ENCODE measurements around the gene PTPN13. TPM values are rescaled to one million over a fixed set of nuclear protein-coding genes. Genes with fewer than 3 reads are reported as not detected.

PTPN13 gene
- total RNA-seq = 1 to 10 TPM; 4.3 to 4.8 TPM
- long read RNA-seq = 0 reads

DNA sequence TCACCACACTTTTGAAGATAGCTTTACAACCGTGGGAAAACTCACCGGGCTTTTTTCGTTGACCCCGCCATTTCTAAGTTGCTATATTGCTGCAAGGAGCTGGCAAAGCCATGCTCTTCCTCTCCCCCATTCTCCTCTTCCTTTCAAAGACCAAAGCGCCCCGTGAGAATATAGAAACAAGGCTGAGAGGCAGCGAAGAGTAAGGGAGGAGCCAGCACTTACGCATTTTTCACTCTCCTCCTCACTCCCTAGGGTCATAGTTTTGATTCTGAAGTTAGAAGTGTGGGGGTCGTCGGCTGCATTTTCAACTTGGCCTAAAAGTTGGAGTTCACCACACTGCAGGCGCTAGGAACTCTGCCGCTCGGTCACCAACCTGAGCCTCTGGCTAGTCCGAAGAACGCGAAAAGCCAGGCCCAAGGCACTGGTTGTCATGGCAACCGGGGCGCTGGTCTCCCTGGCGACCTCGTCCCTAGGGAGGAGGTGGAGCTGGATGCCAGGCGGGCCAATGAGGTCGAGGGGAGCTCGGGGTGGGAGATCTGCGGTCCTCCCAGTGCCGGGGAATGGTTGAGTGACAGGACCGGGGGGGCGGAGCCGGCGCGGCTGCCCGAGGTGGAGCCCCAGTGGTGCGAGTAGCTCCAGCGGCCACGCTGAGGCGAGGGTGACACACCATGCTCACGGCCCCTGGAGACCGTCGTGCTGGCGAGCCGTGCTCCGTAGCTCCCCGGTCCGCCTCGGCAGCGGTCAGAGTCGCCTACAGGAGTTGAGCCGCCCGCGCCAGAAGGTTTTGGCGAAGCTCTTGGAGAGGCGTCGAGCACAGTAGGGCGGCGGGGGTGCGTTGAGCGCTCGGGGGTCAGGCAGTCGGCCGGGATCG lies at the start of gene PTPN13:
PTPN13 (plus strand) TSS at position 628 of the 871 bp plus-strand sequence. CDS start 40,942 bp downstream, outside the sequence.
- DNase-seq (peak; percentile 92 to 96), ATAC-seq (peak; percentile 98)
- intact Hi-C loops (cut with DNase I, micrococcal nuclease) = no loop called here

DNA sequence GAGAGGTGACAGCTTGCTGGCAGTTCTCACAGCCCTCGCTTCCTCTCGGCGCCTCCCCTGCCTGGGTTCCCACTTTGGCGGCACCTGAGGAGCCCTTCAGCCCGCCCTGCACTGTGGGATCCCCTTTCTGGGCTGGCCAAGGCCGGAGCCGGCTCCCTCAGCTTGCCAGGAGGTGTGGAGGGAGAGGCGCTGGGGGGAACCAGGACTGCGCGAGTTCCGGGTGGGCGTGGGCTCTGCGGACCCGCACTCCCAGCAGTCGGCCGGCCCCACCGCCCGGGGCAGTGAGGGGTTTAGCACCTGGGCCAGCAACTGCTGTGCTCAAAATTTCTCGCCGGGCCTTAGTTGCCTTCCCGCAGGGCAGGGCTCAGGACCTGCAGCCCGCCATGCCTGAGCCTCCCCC lies 47.0 kb upstream of the PTPN13 start:
- intact Hi-C loops (cut with DNase I, micrococcal nuclease) = no loop called here
- DNase-seq (no peak), ATAC-seq (no peak)

GRCh38 chr4:86549163-86549788 lies 44.8 kb upstream of the PTPN13 start:
- ATAC-seq = no peak
- intact Hi-C loops (cut with DNase I, micrococcal nuclease) = no loop called here
- DNase-seq = no peak

- ATAC-seq = no peak
- intact Hi-C loops (cut with DNase I, micrococcal nuclease) = no loop called here
Observed at GRCh38 chr4:86551387-86551786, 42.7 kb upstream of the PTPN13 start.

GRCh38 chr4:86554646-86555045 lies 39.5 kb upstream of the PTPN13 start:
- intact Hi-C loops (cut with DNase I, micrococcal nuclease) = no loop called here
- DNase-seq (no peak), ATAC-seq (no peak)

More at GRCh38 chr4:86551387-86551786, 42.7 kb upstream of the PTPN13 start:
- no peak for DNase-seq

DNA sequence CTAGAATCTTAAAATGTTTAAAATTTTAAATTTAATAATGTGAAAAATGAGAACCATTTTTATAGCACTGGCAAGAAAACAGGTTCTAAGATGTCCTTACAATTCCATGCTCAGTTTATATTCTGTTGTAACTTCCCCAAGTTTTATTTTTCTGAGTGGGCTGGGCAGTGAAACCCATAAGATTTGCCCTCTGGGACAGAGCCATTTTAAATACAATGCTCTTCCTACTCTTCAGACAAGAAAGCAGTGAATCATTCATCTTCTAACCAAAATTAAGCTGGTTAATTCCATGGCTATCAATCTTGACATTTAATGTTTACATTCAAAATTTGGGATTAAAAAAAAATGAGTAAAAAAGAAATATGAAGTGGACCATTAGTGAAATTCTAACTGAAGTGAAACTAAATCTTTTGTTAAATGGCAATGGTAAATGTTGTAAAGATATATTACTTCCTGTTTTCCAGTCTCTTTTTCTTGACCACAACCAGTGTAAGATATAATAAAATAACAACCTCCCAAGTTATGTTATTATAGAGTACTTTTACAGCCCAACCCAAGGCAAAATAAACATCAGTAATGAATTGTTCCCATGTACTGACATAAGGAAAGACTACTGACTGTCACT lies 37.2 kb upstream of the PTPN13 start:
- ATAC-seq = peak; percentile 97
- DNase-seq = no peak
- intact Hi-C loops (cut with DNase I, micrococcal nuclease) = no loop called here

DNA sequence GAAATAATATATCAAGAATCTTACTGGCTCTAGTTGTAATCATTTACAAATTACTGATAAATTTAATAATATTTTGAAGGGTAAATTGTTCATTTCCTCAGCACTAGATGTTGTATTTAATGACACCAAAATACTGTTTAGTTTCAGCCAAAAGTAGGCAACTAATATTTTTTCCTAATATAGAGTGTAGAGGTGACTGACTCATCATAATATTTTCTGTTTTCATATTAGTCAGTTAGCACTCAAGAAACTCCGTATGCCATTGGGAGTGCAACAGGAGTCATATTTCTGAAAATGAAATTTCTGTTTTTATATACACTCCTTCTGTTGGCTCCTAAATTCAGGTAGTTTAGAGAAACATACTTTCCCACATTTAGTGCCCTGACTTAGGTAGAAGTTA lies 36.6 kb upstream of the PTPN13 start:
- no peak for DNase-seq
- ATAC-seq = no peak
- intact Hi-C loops (cut with DNase I, micrococcal nuclease) = no loop called here

DNA sequence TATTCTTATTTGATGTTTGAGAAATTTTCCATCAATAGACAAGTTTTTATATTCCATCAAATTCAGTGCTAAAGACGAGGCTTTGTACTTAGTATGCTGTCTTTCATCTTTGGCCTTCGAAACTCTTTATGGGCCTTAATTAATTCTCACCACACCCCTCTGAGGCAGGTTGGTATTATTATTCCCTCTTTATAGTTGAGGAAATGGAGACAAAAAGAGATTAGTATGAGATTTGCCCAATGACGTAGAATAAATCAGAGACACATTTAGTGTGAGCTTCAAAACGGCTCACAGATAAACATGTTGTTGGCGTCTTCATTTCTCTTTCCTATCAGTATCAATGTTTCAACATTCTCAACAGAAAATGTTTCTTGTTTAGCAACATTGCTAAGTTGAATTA lies 35.9 kb upstream of the PTPN13 start:
- ATAC-seq (no peak), DNase-seq (no peak)
- intact Hi-C loops (cut with DNase I, micrococcal nuclease) = no loop called here

- no peak for DNase-seq
- intact Hi-C loops (cut with DNase I, micrococcal nuclease) = no loop called here
- no peak for ATAC-seq
Observed at GRCh38 chr4:86558797-86559196, 35.3 kb upstream of the PTPN13 start.

GRCh38 chr4:86560447-86560846 lies 33.7 kb upstream of the PTPN13 start:
- DNase-seq (no peak), ATAC-seq (no peak)
- intact Hi-C loops (cut with DNase I, micrococcal nuclease) = no loop called here

DNA sequence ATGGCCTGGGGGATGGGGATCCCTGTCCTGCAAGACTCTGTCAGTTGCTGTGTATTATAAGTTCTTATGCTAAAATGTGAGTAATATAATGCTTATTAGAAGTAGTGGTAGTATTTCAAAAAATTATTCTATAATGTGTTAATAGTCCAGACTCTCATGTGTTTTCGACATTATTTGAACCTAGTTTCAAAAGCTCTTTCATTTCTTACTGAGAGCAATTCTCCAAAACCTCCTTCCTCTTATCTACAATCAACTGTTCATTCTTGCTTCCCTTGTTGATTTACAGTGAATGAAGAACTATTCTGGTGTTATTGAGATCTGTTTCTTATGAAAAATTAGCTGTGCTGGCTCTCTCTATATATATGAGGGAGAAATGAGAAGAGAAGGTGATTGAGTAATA lies 32.9 kb upstream of the PTPN13 start:
- ATAC-seq (no peak), DNase-seq (no peak)

GRCh38 chr4:86563416-86563815 lies 30.7 kb upstream of the PTPN13 start:
- DNase-seq (no peak), ATAC-seq (no peak)
- intact Hi-C loops (cut with DNase I, micrococcal nuclease) = no loop called here

More for the DNA sequence above, 32.9 kb upstream of the PTPN13 start:
- intact Hi-C loops (cut with DNase I, micrococcal nuclease) = no loop called here

DNA sequence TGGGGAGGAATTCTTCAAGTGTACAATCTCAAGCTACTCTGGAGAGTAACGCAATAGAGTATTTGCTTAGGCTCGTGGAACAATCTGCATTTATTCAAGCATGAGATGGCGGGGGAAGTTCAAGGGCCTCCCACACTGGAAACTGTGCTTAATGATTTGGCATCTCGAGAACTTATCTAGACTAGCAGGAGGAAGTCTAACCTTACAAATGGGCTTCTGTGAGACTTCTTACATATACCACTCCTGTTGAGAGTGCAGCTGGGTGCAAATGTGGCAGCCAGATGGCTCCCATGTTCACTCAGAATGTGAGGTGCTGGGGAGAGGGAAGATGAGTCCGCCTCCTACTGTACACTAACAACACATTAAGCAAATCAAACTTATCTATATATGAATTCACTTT lies 29.3 kb upstream of the PTPN13 start:
- intact Hi-C loops (cut with DNase I, micrococcal nuclease) = no loop called here
- ATAC-seq = no peak
- DNase-seq = no peak

DNA sequence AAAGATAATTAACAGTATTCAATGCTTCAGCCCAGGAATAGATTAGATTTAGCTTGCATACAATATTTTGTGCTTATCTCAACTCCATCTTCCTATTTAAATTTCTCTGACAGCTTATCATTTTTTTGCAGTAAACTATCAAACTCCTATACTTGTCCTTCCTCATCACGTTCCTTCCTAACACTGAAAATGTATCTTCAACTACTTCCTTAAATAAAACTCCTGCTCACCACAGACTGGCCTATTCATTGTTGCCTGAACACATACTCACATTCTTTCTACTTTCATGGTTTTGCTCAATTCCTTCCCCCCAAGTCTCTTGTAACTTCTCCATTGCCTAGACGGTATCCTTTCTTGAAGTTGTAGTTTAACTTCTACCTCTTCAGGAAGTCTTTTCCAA lies 28.5 kb upstream of the PTPN13 start:
- ATAC-seq (no peak), DNase-seq (no peak)
- intact Hi-C loops (cut with DNase I, micrococcal nuclease) = no loop called here

- intact Hi-C loops (cut with DNase I, micrococcal nuclease) = no loop called here
- ATAC-seq (no peak), DNase-seq (no peak)
Observed at GRCh38 chr4:86569103-86569870, 24.8 kb upstream of the PTPN13 start.

DNA sequence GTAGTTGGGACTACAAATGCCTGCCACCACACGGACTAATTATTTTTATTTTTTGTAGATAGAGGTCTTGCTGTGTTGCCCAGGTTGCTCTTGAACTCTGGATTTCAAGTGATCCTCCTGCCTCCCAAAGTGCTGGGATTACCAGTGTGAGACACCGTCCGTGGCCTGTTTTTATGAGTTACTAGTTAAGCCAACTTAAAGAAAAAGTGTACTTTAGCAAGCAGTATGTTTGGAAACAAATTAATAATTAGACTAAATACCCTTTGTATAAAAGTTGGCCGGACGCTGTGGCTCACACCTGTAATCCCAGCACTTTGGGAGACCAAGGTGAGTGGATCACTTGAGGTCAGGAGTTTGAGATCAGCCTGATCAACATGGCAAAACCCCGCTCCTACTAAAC lies 14.2 kb upstream of the PTPN13 start:
- DNase-seq (no peak), ATAC-seq (no peak)
- intact Hi-C loops (cut with DNase I, micrococcal nuclease) = no loop called here

DNA sequence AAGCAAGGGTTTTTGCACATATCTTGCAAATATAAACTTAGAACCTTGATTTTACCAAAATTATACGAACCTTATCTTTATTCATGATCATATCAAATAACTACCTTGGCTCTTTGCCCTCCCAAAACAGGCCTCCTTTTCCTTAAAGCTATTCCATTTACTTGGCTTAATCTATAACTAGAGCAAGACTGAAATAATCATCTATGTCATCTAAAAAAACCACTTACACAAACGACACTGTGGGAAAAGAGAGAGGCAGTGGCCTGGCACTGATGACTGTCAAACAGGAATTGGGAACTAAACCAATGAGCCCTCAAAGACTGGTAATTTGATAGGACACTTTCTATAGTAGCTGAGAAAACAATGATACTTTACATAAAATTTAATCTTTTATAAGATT lies 11.7 kb upstream of the PTPN13 start:
- ATAC-seq (peak; percentile 75), DNase-seq (no peak)
- intact Hi-C loops (cut with DNase I, micrococcal nuclease) = no loop called here

DNA sequence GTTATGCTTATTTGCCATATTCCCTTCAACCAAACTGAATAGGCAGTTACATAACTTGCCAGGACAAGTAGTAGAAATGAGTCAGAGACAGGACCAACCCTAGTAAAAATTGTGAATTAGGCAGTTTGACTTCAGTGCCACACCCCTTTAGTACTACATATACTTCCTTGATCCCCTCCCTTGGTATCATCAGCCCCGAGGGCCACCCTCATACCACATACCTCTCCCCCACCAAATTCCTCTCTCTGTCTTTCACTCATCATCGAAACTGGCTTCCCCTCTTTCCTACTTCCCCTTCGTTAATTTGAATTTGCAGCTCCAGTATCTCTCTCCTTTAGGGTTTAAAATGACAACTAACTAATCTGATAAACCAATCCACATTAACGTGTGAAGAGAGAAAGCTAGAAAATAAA lies 7.9 kb upstream of the PTPN13 start:
- intact Hi-C loops (cut with DNase I, micrococcal nuclease) = no loop called here
- ATAC-seq = peak; percentile 43
- no peak for DNase-seq

DNA sequence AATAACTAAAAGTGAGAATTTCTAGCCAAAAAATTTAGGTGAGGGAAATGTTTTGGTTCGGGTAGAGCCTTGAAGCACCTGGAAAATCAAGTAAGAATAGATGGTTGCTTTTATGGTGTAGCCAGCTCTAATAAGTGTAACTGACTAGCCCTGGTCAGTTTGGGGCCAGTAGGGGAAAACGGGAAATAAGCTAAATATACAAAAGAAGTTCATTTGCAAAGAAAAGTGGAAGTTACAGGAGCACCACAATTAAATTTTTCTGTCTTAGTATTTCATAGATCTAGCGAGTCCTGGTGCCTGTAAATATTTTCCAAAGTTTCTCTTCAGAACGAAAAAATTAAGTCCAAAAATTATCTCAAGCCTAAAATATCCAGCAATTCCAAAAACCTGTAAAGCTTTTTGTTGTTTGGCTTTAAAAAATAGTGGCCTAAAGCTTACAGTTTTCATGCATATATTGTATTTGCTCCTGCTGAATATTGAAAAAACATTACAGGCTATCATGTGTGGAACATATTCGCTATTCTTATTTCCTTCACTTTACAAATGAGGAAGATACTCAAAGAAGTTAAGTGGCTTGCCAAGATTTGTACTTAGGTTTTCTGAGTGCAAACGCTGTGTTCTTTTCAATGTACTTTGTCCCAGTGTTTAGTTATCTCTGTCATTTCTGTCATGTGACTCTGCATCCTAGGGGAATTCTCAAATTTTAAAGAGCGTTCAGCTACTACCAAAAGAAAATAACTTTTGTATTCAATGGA lies 7.3 kb upstream of the PTPN13 start:
- intact Hi-C loops (cut with DNase I, micrococcal nuclease) = no loop called here
- DNase-seq (no peak), ATAC-seq (no peak)

Measured in left colon (tissue), 2 donors.